H9 (cell line): Measurements from ENCODE around the gene TSSK6. TPM values are rescaled to one million over a fixed set of nuclear protein-coding genes. Genes with fewer than 3 reads are reported as not detected.
A peak's percentile ranks its signal among the peaks of the same experiment; 100 is the strongest.

Experiments used
- DNase-seq: peaks from one replicate; pipeline ENCODE4 v3.0.0-alpha.2; 2017
- H2AFZ ChIP-seq: one replicate; pipeline ENCODE4 v1.6.1; 2013; ENCODE audit warnings: mild to moderate bottlenecking, low read length, control low read depth, moderate library complexity
- H2AK5ac ChIP-seq: 2 replicates; pipeline ENCODE4 v1.6.1; 2013; ENCODE audit warnings: low read length, control low read depth, mixed read lengths; ENCODE audit not compliant: insufficient read length
- H2BK120ac ChIP-seq: one replicate; pipeline ENCODE4 v1.6.1; 2013; ENCODE audit warnings: low read depth, mild to moderate bottlenecking, low read length, control low read depth, inconsistent platforms; ENCODE audit not compliant: poor library complexity, severe bottlenecking
- H2BK12ac ChIP-seq: 2 replicates; pipeline ENCODE4 v1.6.1; 2013; ENCODE audit warnings: low read length, control low read depth, mixed read lengths, low read depth; ENCODE audit not compliant: insufficient read length
- H2BK15ac ChIP-seq: 2 replicates; pipeline ENCODE4 v1.6.1; 2013; ENCODE audit warnings: low read depth, low read length, control low read depth
- H2BK20ac ChIP-seq: one replicate; pipeline ENCODE4 v1.6.1; 2013; ENCODE audit warnings: low read depth, mild to moderate bottlenecking, low read length, control low read depth, inconsistent platforms; ENCODE audit not compliant: poor library complexity, severe bottlenecking
- H2BK5ac ChIP-seq: 2 replicates; pipeline ENCODE4 v1.6.1; 2013; ENCODE audit warnings: low read length, control low read depth, mixed read lengths; ENCODE audit not compliant: insufficient read length
- H3K14ac ChIP-seq: 2 replicates; pipeline ENCODE4 v1.6.1; 2013; ENCODE audit warnings: low read length, control low read depth; ENCODE audit not compliant: insufficient read depth
- H3K18ac ChIP-seq: 2 replicates; pipeline ENCODE4 v1.6.1; 2013; ENCODE audit warnings: low read depth, mild to moderate bottlenecking, mixed read lengths, low read length, control low read depth; ENCODE audit not compliant: insufficient read length
- H3K23ac ChIP-seq: 2 replicates; pipeline ENCODE4 v1.6.1; 2013; ENCODE audit warnings: low read length, control low read depth, mixed read lengths, low read depth; ENCODE audit not compliant: insufficient read length
- H3K23me2 ChIP-seq: 2 replicates; pipeline ENCODE4 v1.6.1; 2013; ENCODE audit warnings: low read depth, mild to moderate bottlenecking, mixed read lengths, low read length, control low read depth; ENCODE audit not compliant: insufficient read length, poor library complexity, severe bottlenecking
- H3K27ac ChIP-seq: 2 replicates; pipeline ENCODE4 v1.5.1; 2013; ENCODE audit warnings: low read length, control low read depth, mixed read lengths, low read depth; ENCODE audit not compliant: insufficient read length
- H3K27me3 ChIP-seq: 2 replicates; pipeline ENCODE4 v1.6.1; 2013; ENCODE audit warnings: low read length, control low read depth, inconsistent platforms; ENCODE audit not compliant: insufficient read depth
- H3K4ac ChIP-seq: 2 replicates; pipeline ENCODE4 v1.6.1; 2013; ENCODE audit warnings: low read depth, mild to moderate bottlenecking, control low read depth, inconsistent platforms, low read length, moderate library complexity
- H3K4me1 ChIP-seq: 2 replicates; pipeline ENCODE4 v1.6.1; 2013; ENCODE audit warnings: low read length, control low read depth, inconsistent platforms; ENCODE audit not compliant: insufficient read depth
- H3K4me2 ChIP-seq: 2 replicates; pipeline ENCODE4 v1.6.1; 2013; ENCODE audit warnings: low read length, control low read depth, mixed read lengths; ENCODE audit not compliant: insufficient read length, insufficient read depth
- H3K56ac ChIP-seq: 2 replicates; pipeline ENCODE4 v1.6.1; 2013; ENCODE audit warnings: low read depth, mild to moderate bottlenecking, mixed read lengths, low read length, control low read depth; ENCODE audit not compliant: insufficient read length
- H3K79me1 ChIP-seq: 2 replicates; pipeline ENCODE4 v1.6.1; 2013; ENCODE audit warnings: low read depth, mild to moderate bottlenecking, moderate library complexity, low read length, control low read depth, inconsistent platforms; ENCODE audit not compliant: insufficient read depth, poor library complexity, severe bottlenecking
- H3K79me2 ChIP-seq: 2 replicates; pipeline ENCODE4 v1.6.1; 2013; ENCODE audit warnings: low read length, control low read depth, inconsistent platforms; ENCODE audit not compliant: insufficient read depth
- H3K9ac ChIP-seq: 2 replicates; pipeline ENCODE4 v1.6.1; 2013; ENCODE audit warnings: low read length, control low read depth, mixed read lengths; ENCODE audit not compliant: insufficient read length; ENCODE audit errors: extremely low read depth
- H3K9me3 ChIP-seq: one replicate; pipeline ENCODE4 v1.6.1; 2013; ENCODE audit warnings: low read depth, low read length, inconsistent platforms; ENCODE audit not compliant: control insufficient read depth
- H3T11ph ChIP-seq: one replicate; pipeline ENCODE4 v1.6.1; 2013; ENCODE audit warnings: mild to moderate bottlenecking, low read length, control low read depth, inconsistent platforms
- H4K20me1 ChIP-seq: one replicate; pipeline ENCODE4 v1.6.1; 2013; ENCODE audit not compliant: control insufficient read depth, insufficient read length, insufficient read depth
- H4K5ac ChIP-seq: 2 replicates; pipeline ENCODE4 v1.6.1; 2013; ENCODE audit warnings: low read depth, mild to moderate bottlenecking, mixed read lengths, low read length, control low read depth; ENCODE audit not compliant: insufficient read length
- H4K8ac ChIP-seq: replicated peaks from 2 replicates; pipeline ENCODE4 v1.6.1; 2013; ENCODE audit warnings: low read length, control low read depth, mixed read lengths, low read depth; ENCODE audit not compliant: insufficient read length
- H4K91ac ChIP-seq: 2 replicates; pipeline ENCODE4 v1.6.1; 2013; ENCODE audit warnings: low read depth, mild to moderate bottlenecking, moderate library complexity, mixed read lengths, low read length, control low read depth; ENCODE audit not compliant: insufficient read length
- H3K27ac Mint-ChIP-seq, 3 experiments: 2 replicates in 2 of 3; 3 replicates in 1 of 3; pipeline ENCODE4 v1.8.0; 2020 to 2021; ENCODE audit warnings: mixed read lengths in 3 of 3, mild to moderate bottlenecking in 1 of 3, moderate library complexity in 1 of 3
- H3K27me3 Mint-ChIP-seq: 2 replicates; pipeline ENCODE4 v1.8.0; 2021; ENCODE audit warnings: low read depth, mild to moderate bottlenecking, moderate library complexity, mixed read lengths
- H3K36me3 Mint-ChIP-seq, 3 experiments: 2 replicates in 2 of 3; 3 replicates in 1 of 3; pipeline ENCODE4 v1.8.0; 2020 to 2021; ENCODE audit warnings: low read depth in 3 of 3, mixed read lengths in 3 of 3; ENCODE audit not compliant: insufficient read depth in 1 of 3
- H3K4me1 Mint-ChIP-seq, 2 experiments: 2 replicates each; pipeline ENCODE4 v1.8.0; 2020; ENCODE audit warnings: mixed read lengths in 2 of 2
- H3K4me3 Mint-ChIP-seq, 2 experiments: 2 replicates in 1 of 2; 3 replicates in 1 of 2; pipeline ENCODE4 v1.8.0; 2020 to 2021; ENCODE audit warnings: mild to moderate bottlenecking in 2 of 2, mixed read lengths in 2 of 2, moderate library complexity in 1 of 2
- H3K9me3 Mint-ChIP-seq, 2 experiments: 2 replicates in 1 of 2; 3 replicates in 1 of 2; pipeline ENCODE4 v1.8.0; 2020; ENCODE audit warnings: mild to moderate bottlenecking in 2 of 2, mixed read lengths in 2 of 2, moderate library complexity in 1 of 2
- CTCF ChIP-seq: fragments of 200-600 bp; sonication (generic); conservative IDR thresholded peaks from 3 replicates; pipeline ENCODE4 v1.8.0; 2021; ENCODE audit warnings: antibody characterized with exemption, mild to moderate bottlenecking
- WGBS: extraction: QIAGEN DNeasy Blood & Tissue Kit; methylation state at CpG from one replicate; pipeline ENCODE4 v1.1.7; 2013; ENCODE audit warnings: missing lambda C conversion rate, low lambda C conversion rate, mixed read lengths; ENCODE audit not compliant: insufficient read length; ENCODE audit errors: extremely low coverage; 5-methylcytosine and 5-hydroxymethylcytosine counted together
- total RNA-seq: library from RNA; stranded (reverse); gene quantifications from 2 replicates; pipeline ENCODE4 v1.2.1, GENCODE V29; 2021

TSSK6 gene
- total RNA-seq, 1 experiment from 2014 or later = 2.6 TPM

- H3K27me3 Mint-ChIP-seq = no peaks in the 10 kb centered on the region
- H3K27ac Mint-ChIP-seq = peak overlapping the region in 1 of 3 experiments; percentile 64; a peak in 2 of 7 replicates
- no peak overlapping the region for H2AFZ ChIP-seq
These were observed 46.8 kb upstream of the TSSK6 start for GRCh38 chr19:19561946-19562664.

More at GRCh38 chr19:19561946-19562664, 46.8 kb upstream of the TSSK6 start:
- Histone ChIP-seq H3K4ac (no peak overlapping the region), H4K8ac (no peak overlapping the region), H2BK12ac (no peak overlapping the region), H3K18ac (no peak overlapping the region), H3K9ac (no peak overlapping the region), H3K14ac (no peak overlapping the region), H4K20me1 (no peaks in the 10 kb centered on the region), H2BK120ac (no peak overlapping the region), H2BK20ac (no peak overlapping the region), H3K27ac (no peak overlapping the region), H3K23me2 (no peaks in the 10 kb centered on the region), H3K79me2 (no peaks in the 10 kb centered on the region), H3K79me1 (no peaks in the 10 kb centered on the region), H3K23ac (no peak overlapping the region), H2BK5ac (no peak overlapping the region), H2AK5ac (no peak overlapping the region), H2BK15ac (no peak overlapping the region), H3K9me3 (no peaks in the 10 kb centered on the region), H3K4me2 (no peak overlapping the region), H4K5ac (no peak overlapping the region), H4K91ac (no peak overlapping the region), H3K4me1 (no peaks in the 10 kb centered on the region; the same call in 1 of the 2 replicates), H3K27me3 (no peaks in the 10 kb centered on the region), H3K56ac (no peak overlapping the region), H3T11ph (no peak overlapping the region)
- Mint-ChIP-seq H3K9me3 (no peaks in the 10 kb centered on the region), H3K4me1 (peaks cover 5 to 9% of the 10 kb centered on the region in 2 experiments), H3K4me3 (no peak overlapping the region; a peak in 1 of 5 replicates), H3K36me3 (peaks cover 0 to 8% (median 8%) of the 10 kb centered on the region in 3 experiments; a peak in 6 of 7 replicates)
- no peak for DNase-seq
- no CpG with 5 or more reads among the region's 26 CpGs for WGBS
- no peak for TF ChIP-seq CTCF
